H1 (cell line): Measurements from ENCODE around the gene SRP9. TPM values are rescaled to one million over a fixed set of nuclear protein-coding genes. Genes with fewer than 3 reads are reported as not detected.

Experiments used
- BACH1 ChIP-seq: IDR thresholded peaks from 2 replicates; pipeline ENCODE4 v1.6.1; 2012; ENCODE audit warnings: low read length, improper control_type of control experiment
- CHD7 ChIP-seq: fragments of 300-600 bp; sonication (generic); IDR thresholded peaks from 2 replicates; pipeline ENCODE4 v1.7.1; 2012; ENCODE audit warnings: low read length, moderate library complexity, mild to moderate bottlenecking, inconsistent platforms; ENCODE audit not compliant: insufficient replicate concordance
- NANOG ChIP-seq: IDR thresholded peaks from 2 replicates; pipeline ENCODE4 v1.6.1; 2011; ENCODE audit warnings: low read length, low read depth, mild to moderate bottlenecking, inconsistent platforms; ENCODE audit not compliant: insufficient read depth, poor library complexity, severe bottlenecking
- POLR2AphosphoS5 ChIP-seq: IDR thresholded peaks from 2 replicates; pipeline ENCODE4 v1.6.1; 2011; ENCODE audit warnings: low read depth, low read length
- TEAD4 ChIP-seq: IDR thresholded peaks from 2 replicates; pipeline ENCODE4 v1.6.1; 2012; ENCODE audit warnings: low read depth, low read length, inconsistent platforms, mixed read lengths
- ZNF274 ChIP-seq: IDR thresholded peaks from 2 replicates; pipeline ENCODE4 v1.7.0; 2012; ENCODE audit warnings: low read length, borderline replicate concordance; ENCODE audit errors: extremely low read depth
- polyA plus RNA-seq, 7 experiments: library from polyadenylated mRNA; depleted of rRNA in 3 of 7; stranded (reverse) in 5 of 7; unstranded in 2 of 7; fragments of >200 nt in 5 of 7; fragments of 200-250 nt in 2 of 7; gene quantifications; 1 replicate in 5 of 7; 2 replicates in 1 of 7; 4 replicates in 1 of 7; pipeline versions ENCODE4 v1.2.1 to v1.2.3, GENCODE V29; 2011 to 2013; ENCODE audit warnings: missing spikeins in 2 of 7, mixed read lengths in 2 of 7
- total RNA-seq: library from RNA; stranded (reverse); fragmentation: NEBNext Ultra II Directional; extraction: Animal tissue kit (Norgen Biotek cat#: 25700); gene quantifications from 2 replicates; pipeline ENCODE4 v1.2.1, GENCODE V29; 2021

SRP9 gene
- total and polyA plus RNA-seq, 2 of the 8 experiments (the other 6 are each of a cell fraction or from before 2014, with no cell fraction given): 446 to 572 TPM

DNA sequence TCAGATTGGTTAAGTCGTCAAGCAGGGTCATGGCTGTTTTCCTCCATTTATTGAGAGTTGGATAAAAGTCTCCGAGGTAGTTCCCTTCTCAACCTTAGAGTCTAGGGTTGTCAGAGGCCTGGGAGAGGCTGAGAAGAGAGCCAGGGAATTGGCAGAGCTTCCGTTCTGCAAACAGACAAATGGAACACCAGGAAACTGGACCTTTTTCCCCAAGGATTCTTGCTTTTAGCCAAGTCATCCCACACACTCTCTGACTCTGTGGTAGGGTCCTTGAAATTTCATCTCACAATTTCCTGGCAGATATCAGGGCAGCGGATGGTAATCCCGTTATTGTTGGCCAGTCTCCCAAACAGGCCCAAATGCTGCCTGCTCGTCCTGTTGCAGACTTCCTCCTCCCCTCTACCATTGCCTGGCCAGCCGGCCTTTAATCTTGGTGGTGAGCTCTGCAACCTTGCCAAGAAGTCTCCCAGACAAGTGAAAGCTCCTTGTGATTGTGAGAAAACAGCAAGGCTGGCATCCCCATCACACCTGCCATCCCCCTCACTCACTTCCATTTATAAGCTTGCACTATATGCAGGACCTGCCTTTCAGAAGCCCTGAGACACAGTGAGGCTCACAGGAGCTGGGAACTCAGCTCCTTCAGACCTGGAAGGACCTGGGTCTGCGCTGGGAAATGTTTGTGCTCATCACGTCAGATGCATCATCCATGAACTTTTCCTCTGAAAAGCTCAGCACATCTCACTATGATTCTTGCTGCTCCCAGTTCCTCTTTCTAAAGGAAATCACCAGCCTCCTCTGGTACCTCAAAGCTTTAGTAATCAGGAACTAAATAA is 13.7 kb upstream of the SRP9 start (continued):
- no peak for TF ChIP-seq CHD7
- no peak for TF ChIP-seq ZNF274
- no peak for TF ChIP-seq TEAD4
- TF ChIP-seq POLR2AphosphoS5: no peak
- no peak for TF ChIP-seq NANOG
- no peak for TF ChIP-seq BACH1
